GM21447 (cell line): ENCODE data around the gene COPB2.
"Not testable (repeated sequence)": the region's sequence is repeated elsewhere in the genome, so short reads cannot be mapped to it uniquely, and the experiment has no call there.

ENCODE experiments used
- ATAC-seq: cut with Tn5 transposase; IDR thresholded peaks from one replicate; pipeline ENCODE4 v1.9.1; 2021; ENCODE audit not compliant: unreplicated experiment

COPB2 gene

DNA sequence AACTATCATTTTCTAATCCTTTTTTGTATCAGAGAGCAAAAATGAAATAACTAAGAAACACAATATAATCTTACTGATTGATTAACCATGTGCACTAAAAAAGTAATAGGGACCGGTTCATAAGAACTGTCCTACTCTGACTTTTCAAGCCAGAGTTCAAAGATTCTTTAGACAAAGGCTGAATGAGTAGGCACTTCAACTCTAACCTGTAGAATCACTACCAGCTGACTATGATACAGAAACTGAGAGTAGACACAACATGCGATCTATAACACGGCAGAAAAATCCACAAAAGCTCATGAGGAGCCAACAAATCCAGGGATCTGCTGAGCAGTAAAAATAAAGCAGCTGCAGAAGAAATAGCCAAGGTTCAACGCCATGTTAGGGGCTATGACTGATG, 8.9 kb downstream of the COPB2 start:
- ATAC-seq, result no peak

DNA sequence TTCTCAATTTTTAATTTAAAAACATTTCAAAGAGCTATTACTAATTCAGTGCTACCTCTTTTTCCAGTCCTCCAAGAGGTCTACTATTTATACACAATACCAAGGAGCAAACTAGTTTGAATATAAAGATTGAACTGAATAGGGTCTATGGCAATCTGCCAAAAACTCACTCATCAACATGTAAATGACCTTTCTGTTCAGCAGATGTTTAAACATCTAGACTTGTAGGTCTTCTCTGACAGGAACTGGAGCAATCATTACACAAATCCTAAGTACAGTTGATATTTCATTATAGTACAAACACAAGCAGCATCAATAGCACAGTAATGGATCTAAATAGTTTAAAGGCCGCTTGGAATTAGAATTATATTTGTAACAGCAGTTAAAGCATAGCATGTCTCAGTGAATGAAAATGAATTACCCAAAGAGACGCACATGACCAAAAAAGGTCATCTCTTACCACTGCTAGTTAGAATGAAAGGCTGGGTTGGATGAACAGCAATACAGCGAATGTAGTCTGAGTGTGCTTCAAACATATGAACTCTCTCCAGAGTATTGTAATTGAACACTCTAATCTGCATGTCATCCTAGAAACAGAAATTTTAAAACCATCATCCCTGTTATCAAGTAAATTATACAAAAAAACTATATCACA, 10.7 kb downstream of the COPB2 start:
- ATAC-seq, result no peak

DNA sequence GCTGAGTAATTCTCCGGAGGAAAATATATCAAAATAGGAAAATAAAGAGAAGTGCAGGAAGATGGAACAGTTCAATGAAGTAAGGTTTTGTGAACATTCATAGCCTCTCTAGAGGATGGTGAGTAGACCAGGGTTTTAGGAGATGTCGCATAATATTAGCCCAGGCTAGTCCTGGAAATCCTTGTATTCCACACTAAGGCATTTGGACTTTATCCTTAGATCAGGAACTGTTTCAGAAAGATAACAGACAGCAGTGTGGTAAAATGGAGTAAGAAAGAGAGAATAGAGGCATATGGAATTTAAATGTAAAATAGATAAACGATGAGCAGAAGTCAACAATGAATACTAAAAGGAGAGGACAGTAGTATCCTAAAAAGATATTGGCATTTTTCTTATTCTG, 12.1 kb downstream of the COPB2 start:
- ATAC-seq, result no peak

DNA sequence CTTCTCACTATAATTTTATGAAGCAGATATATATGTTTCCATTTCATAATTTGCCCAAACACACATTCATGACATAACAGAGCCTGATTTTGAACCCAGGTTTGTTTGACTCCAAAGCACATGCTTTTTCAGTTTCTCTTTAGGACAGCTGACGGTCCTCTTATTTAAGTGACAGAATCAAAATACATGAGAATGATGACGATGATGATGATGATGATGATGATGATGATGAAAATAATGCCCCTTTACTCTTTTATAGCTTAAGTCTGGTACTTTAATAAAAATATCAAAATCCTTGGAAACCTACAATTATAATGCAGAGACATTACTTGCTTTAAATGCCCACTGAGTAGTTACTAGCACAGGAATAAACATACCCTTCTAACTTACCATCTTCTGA, 15.3 kb downstream of the COPB2 start:
- no peak for ATAC-seq

DNA sequence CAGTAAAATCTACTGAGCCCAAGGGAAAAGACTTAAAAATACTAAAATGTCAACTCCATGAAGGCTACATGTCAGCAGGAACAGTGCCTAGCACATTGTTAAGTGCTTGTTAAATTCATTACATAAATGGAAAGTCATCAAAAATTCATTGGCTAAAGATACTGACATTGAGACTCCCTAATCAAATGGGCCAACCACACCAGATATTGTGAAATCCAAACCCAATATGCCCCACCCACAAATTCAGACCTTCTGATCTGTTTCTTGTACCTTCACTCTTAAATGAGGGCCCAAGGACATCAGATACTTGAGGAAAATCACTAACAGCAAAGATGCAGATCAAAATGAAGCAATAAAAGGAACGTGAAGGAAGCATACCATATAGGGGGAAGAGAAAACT, 24.9 kb downstream of the COPB2 start:
- ATAC-seq, result no peak

DNA sequence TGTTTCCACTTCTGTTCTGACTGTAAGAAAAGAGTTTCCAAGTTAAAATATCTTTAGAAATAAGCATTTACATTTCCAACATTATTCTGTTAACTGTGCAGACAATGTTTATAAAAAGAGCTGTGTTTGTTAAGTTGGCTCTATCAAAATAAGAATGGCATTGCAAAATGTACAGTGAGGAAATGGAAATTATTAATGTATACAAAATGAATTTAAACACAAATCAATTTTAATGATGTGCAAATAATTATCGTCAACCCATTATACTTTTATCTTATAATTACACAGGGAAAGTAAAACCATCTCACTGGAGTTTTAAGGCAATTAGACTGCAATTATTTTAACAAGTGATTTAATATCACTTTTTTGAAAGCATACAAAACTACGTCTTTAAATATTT, 28.2 kb downstream of the COPB2 start:
- no peak for ATAC-seq

DNA sequence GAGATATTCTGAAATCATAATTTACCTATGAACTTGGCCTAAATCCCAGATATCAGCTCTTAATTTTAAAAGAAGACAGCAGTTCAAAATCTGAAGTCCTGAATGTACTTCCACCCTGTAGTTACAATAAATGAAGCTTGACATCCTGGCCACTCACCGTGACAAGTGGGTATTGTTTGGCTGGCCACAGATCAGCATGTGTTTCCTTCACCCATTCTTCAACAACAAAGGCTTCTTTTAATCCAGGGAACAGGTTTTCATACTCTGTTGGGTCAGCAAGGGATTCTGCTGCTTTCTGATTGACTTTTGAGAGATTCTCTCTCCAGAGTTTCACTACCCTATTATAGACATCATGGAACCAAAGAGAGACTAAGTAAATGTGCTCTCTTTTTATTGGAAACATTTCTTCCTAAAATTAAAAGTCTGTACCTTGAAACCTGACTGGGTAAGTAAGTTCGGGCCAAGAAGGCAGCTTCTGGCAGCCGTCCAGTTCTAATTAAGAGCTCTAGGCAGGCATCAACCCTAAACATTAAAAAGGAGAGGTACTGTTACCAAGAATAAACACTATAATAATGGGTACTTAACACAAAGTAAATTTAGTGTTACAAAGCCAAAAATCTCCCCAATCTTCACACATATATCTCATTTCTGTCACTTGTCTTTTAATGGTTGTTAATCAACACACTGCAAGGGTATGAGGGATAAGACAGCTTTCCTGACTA, 30.4 kb downstream of the COPB2 start:
- ATAC-seq, result no peak

DNA sequence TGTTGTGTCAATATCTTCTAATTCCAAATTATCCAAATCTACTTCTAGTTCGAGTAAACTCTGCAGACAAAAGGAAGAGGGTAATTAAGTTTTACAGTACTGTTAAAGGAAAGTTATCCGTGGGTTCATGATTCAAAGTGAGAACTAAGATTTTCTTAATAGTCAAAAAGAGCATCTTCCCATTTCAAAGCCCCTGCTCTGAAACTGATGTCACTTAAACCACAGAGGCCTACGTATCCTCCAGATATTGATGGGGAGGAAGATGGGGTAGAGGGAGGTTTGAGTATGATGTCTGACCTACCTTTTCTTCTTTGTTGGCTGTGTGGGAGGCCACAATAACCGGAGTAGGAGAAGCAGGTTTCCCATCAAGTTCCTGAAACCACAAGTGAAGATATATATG, 31.5 kb downstream of the COPB2 start:
- ATAC-seq, result no peak

DNA sequence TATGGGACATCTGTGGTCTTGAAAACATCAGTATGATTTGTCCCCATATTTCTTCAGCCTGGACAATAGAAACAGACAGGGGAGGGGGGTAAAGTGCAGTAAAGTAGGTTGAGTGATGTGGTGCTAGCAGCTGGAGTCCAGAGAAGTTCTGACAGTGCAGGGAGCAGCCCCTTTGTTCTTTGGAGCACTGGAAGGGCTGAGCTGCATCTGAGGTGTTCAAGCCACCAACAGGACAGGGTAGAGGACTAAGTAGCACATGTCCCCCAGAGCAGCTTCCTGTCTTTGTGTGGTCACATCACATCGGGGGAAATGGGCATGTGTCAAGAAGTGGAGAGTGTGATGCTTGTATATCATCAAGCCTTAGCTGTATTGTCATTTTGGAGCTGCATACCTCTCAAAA, 33.6 kb downstream of the COPB2 start:
- no peak for ATAC-seq

DNA sequence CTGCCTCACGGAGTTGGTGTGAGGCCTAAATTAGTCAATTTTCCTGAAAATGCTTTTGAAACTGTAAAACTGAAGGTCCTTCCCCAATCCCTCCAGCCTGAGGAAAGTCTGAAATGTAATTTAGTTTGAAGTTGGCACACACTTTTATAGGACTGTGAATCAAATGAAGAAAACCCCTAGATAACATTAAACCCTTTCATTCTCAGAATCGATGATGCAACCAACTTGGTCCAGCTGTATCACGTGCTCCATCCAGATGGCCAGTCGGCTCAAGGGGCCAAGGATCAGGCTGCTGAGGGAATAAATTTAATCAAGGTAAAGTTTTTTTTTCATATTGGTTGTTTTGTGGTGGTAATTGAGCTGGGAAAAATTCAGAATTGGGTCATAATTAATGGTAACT, 34.0 kb downstream of the COPB2 start:
- no peak for ATAC-seq

DNA sequence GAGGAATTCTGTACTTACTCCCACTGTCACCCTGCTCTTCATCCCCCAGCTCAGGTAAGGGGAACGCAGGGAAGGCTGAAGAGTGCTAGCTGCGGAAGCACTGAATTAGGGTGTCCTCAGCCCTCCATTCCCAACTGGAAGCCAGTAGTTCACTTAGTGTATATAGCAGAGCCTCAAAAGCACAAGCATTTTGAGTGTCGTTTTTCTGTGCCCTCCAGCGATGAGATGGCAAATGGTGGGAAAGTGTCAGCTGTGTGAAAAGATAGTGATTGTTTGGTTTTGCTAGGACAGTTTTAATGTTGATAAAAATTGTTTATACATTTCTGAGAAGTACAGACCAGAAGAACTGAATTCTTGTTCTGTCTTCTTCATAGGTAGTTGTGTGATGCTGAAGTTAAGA, 34.8 kb downstream of the COPB2 start:
- no peak for ATAC-seq

DNA sequence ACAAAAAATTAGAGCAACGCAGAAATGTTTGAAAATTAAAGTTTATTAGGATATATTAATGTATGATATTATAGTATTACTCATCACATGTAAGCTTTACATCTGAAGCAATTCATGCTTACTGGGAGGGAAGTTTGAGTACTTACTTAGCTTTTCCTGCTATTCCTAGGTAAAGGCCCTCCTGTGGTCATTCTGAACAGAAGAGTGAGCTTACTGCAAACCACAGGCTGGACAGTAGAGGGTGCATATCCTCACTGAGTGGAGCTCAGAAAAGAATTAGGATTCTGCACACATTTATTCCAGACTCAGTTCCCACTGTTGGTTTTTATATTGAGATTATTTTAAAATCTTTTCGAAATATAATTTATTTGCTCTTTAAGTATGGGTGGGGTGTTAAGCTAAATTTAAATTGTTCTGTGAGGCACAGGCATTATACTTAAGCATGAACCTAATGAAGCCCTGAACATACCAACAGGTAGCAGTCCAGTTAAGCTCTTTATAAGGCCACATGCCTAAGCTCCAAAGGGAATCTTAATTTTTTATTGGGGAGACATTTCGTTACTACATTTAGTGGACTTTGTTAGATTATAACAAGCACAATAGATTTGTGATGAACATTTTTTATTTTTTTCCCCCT, 35.4 kb downstream of the COPB2 start:
- ATAC-seq, result no peak

DNA sequence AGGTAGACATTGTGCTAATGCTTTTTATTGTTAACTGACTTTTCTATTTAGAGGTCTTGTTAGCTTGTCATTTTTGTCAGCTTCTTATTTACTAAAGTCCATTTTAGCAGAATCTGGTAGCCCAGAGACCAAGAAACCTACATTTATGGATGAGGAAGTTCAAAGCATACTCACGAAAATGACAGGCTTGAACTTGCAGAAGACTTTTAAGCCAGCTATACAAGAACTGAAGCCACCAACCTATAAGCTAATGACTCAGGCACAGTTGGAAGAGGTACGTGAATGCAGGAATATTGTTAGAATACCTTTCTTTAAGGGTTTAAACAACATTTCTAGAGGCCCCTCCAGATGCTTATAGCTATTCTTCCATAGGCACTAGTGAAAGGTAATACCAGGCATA, 42.7 kb downstream of the COPB2 start:
- no peak for ATAC-seq

DNA sequence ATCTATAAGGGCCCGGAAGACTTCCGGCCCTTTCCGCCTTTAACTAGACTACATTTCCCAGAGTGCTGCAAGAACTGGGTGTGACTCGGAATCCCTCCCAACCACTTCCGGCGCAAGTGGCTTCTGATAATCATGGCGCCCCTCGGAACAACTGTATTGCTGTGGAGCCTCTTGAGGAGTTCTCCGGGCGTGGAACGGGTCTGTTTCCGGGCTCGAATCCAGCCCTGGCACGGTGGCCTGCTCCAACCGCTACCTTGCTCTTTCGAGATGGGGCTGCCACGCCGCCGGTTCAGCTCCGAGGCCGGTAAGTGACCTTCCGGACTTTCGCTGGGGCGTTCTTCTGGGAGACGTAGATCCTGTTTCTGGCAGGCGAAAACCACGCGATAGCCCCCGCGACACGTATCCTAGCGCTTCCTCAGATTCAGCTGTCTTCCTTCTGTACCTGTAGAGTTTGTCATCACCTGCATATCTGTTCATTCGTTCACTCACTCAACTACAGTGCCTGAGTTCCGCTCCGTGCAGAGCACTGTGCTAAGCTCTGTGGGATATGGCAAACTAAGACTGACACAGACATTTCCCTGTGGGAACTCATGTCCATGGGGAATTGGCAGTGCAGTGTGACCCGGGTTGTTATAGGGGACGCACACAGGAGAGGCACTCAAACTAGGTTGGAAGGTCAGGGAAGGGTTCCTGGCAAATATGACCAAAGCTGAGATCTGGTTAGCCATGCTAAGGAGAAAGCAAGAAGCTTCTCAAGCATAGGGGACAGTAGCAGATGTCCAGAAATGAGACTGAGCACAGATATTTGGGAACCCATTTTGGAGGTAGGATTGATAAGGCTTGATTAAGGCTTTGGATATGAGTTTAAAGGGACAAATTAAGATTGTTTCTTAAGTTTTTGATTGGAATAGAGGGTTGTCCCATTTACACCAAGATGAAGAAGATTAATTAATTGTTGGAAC, 45.3 kb downstream of the COPB2 start, which contains the start of gene MRPS22:
Gene MRPS22, plus strand, starts transcription at position 126 of the 962 bp plus-strand sequence. Its CDS starts 7 bp downstream, at position 133.
- peak; percentile 98 for ATAC-seq

DNA sequence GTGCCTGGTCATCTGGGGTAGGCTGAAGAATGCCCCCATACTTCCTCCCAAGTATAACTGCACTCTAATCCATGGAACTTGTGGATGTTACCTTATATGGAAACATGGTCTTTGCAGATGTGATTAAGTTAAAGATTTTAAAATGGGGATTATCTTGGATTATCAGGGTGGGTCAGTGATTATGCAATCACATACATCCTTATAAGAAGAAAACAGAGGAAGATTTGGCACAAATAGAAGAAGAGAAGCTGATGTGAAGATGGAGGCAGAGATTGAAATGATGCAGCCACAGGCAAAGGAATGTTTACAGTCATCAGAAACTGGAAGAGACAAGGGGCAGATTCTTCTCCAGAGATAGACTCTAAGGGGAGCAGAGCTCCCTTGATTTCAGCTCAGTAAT, 47.4 kb downstream of the COPB2 start:
- ATAC-seq, result no peak

DNA sequence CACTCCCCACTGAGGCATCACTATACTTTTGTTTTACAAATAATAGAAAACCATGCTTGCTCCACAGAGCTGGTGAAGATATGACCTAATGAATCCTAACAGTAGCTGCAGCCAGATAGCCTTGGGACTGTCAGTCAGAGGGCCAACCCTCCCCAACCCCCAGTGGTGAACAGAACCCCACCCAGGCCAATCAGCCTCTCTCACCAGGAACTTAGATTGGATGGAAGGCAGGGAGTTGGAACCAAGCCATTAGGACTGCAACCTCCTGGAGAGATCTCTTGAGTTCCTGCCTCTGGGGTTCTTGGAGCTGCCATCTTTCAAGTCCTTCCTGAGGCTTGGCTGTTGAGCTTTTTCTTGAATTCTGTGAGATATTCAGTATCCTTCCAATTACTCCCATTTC, 48.7 kb downstream of the COPB2 start:
- no peak for ATAC-seq

DNA sequence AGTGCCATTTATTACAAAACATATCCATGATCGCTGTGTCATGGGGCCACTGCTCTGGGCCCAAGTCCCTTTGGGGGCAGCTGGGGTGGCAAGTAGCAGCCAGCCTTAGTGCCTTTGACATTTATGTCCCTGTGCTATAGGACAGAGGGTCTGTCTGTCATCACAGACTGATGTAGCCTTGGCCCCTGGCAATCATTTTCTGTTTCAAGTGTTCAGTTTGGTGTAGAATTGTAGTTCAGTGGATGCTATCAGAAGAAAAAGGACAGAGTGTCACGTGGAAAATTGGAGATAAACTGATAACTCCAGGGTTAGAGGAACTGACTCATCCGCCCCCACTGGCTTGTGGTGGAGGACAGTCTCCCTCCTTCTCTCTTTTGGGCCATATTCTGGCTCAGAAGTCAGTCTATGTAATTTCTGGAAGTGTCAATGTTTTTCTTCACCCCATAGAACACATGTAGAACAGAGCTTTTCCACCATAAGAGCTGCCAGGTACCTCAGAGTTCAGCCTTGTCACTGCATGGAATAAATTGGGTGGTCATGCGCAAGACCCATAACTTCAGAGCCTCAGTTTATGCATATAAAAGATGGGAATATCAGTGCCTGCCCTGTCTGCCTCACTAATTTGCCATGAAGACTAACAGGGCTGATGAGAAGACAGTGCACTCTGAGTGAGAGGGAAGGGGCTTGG, 50.1 kb downstream of the COPB2 start:
- no peak for ATAC-seq

DNA sequence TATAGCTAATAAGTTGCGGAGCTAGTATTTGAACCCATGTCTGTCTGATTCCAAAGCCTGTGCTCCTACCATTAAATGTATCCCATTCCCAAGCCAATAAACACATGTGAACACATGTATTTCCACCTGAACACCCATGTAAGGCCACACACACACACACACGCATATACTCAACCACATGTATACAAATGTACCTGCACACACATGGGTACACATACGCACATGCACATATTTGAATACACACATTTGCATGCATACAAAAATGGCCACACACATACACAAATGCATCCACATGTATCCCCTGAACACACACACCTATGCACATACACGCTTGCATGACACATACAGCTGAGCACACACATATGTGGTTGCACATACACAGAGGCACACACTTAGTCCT, 51.0 kb downstream of the COPB2 start:
- no peak for ATAC-seq

DNA sequence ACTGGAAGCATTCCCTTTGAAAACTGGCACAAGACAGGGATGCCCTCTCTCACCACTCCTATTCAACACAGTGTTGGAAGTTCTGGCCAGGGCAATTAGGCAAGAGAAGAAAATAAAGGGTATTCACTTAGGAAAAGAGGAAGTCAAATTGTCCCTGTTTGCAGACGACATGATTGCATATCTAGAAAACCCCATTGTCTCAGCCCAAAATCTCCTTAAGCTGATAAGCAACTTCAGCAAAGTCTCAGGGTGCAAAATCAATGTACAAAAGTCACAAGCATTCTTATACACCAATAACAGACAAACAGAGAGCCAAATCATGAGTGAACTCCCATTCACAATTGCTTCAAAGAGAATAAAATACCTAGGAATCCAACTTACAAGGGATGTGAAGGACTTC, 54.8 kb downstream of the COPB2 start:
- ATAC-seq, result not testable (repeated sequence)

DNA sequence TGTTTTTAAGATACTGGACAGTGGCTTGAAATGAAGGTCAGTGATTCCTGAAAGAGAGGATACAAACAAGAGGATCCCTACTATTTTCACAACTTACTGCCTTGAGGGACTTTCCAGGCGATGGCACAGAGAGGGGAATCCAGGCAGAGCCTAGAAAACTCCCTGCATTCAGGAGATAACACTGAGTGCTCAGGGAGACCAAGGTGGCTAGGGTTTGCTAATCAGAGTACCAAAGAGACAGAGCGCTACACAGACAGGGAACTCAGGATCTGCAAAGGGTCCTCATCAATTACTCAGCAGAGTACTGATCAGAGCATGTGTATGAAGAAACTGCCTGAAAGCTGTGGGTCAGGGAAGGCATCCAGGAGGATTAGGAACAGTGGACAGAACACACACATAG, 57.4 kb downstream of the COPB2 start:
- no peak for ATAC-seq
